ENCODE results near the gene AFAP1L1.

GRCh38 chr5:149379177-149379761, 107.6 kb downstream of the AFAP1L1 start, which contains the start of gene IL17B:
- TF ChIP-seq CTCF (IDR thresholded peaks at IDR 0.05) = no peak
- TF ChIP-seq POLR2A (IDR thresholded peaks at IDR 0.05) = no peak
